GM12878 (cell line): Measurements from ENCODE around the gene RAP1GDS1. TPM values are rescaled to one million over a fixed set of nuclear protein-coding genes. Genes with fewer than 3 reads are reported as not detected.

Experiments used
- ATAC-seq: fragments of 200-7000 bp; cut with Tn5 transposase; 3 replicates; pipeline ENCODE4 v1.9.1; 2020; ENCODE audit warnings: mild to moderate bottlenecking, moderate library complexity
- BruUV-seq: library from RNA; stranded (reverse); fragments of 400-500 nt; replicated peaks from 2 replicates; lab custom pipeline; 2021; lab: Mats Ljungman, UMichigan
- CTCF ChIA-PET: fragments of 300-600 bp; sonication (Branson Sonifier 250); formaldehyde crosslinking; extraction: SDS; loops from one replicate; lab custom pipeline; 2021; ENCODE audit warnings: inconsistent platforms; lab: Yijun Ruan, JAX
- POLR2A ChIA-PET: fragments of 350-600 bp; formaldehyde crosslinking; extraction: SDS; loops from one replicate; lab custom pipeline; 2021; ENCODE audit warnings: inconsistent platforms; lab: Charles Lee
- RAD21 ChIA-PET: fragments of 300-600 bp; sonication (Branson Sonifier 250); formaldehyde crosslinking; loops from one replicate; lab custom pipeline; 2023; ENCODE audit warnings: antibody characterized with exemption; ENCODE audit not compliant: unreplicated experiment; lab: Charles Lee
- SMC1A ChIA-PET: fragments of 300-600 bp; sonication (Branson Sonifier 250); formaldehyde crosslinking; loops from one replicate; lab custom pipeline; 2023; ENCODE audit not compliant: unreplicated experiment, uncharacterized antibody; lab: Charles Lee
- DNase-seq: peaks from one replicate; pipeline ENCODE4 v3.0.0-alpha.2; 2011; ENCODE audit warnings: low read depth, low spot score
- FAIRE-seq: peaks from 3 replicates; lab custom pipeline; 2011; peaks lifted over from hg19 to GRCh38; lab: Jason Lieb, UNC
- H2AFZ ChIP-seq: 2 replicates; pipeline ENCODE4 v1.6.0; 2011; ENCODE audit warnings: low read depth, low read length, control low read depth; ENCODE audit not compliant: control insufficient read depth
- H3K27ac ChIP-seq: 2 replicates; pipeline ENCODE4 v1.5.1; 2011; ENCODE audit warnings: control low read depth; ENCODE audit not compliant: control insufficient read depth, insufficient read depth
- H3K27me3 ChIP-seq, 2 experiments: replicated peaks in 1 of 2; 2 replicates each; pipeline versions ENCODE4 v1.6.0 to v1.6.1; 2011; ENCODE audit warnings: low read length in 1 of 2; ENCODE audit not compliant: control insufficient read depth in 2 of 2, insufficient read depth in 2 of 2
- H3K36me3 ChIP-seq, 2 experiments: 2 replicates each; pipeline ENCODE4 v1.5.1; 2011; ENCODE audit warnings: low read length in 1 of 2; ENCODE audit not compliant: control insufficient read depth in 2 of 2, insufficient read depth in 2 of 2
- H3K4me1 ChIP-seq: 2 replicates; pipeline ENCODE4 v1.6.1; 2011; ENCODE audit warnings: mild to moderate bottlenecking, low read length, moderate library complexity, mixed read lengths; ENCODE audit not compliant: control insufficient read depth, insufficient read depth
- H3K4me2 ChIP-seq: 2 replicates; pipeline ENCODE4 v1.6.0; 2011; ENCODE audit warnings: control low read depth; ENCODE audit not compliant: control insufficient read depth, insufficient read depth
- H3K4me3 ChIP-seq: fragments of 200-600 bp; sonication (generic); 2 replicates; pipeline ENCODE4 v1.5.1; 2016
- H3K79me2 ChIP-seq: 2 replicates; pipeline ENCODE4 v1.6.0; 2011; ENCODE audit warnings: low read length; ENCODE audit not compliant: control insufficient read depth, insufficient read depth
- H3K9ac ChIP-seq: 2 replicates; pipeline ENCODE4 v1.8.0; 2011; ENCODE audit warnings: low read length, control low read depth, mixed read lengths; ENCODE audit not compliant: control insufficient read depth, insufficient read depth
- H3K9me3 ChIP-seq: replicated peaks from 3 replicates; pipeline ENCODE4 v1.5.1; 2011; ENCODE audit warnings: mild to moderate bottlenecking, low read length; ENCODE audit not compliant: control insufficient read depth, insufficient read depth
- H4K20me1 ChIP-seq: 2 replicates; pipeline ENCODE4 v1.6.0; 2011; ENCODE audit not compliant: control insufficient read depth, insufficient read depth
- BHLHE40 ChIP-seq, 2 experiments: fragments of 450-650 bp in 1 of 2; IDR thresholded peaks; 2 replicates each; pipeline ENCODE4 v1.6.1; 2011 to 2017; ENCODE audit warnings: low read depth in 2 of 2, borderline replicate concordance in 1 of 2, improper control_type of control experiment in 1 of 2, low read length in 1 of 2, mild to moderate bottlenecking in 1 of 2
- BRCA1 ChIP-seq: IDR thresholded peaks from 2 replicates; pipeline ENCODE4 v1.6.1; 2011; ENCODE audit warnings: low read depth, low read length, improper control_type of control experiment
- CREB1 ChIP-seq: IDR thresholded peaks from 2 replicates; pipeline ENCODE4 v1.6.1; 2012; ENCODE audit warnings: low read depth, mild to moderate bottlenecking, inconsistent platforms
- ESRRA ChIP-seq: IDR thresholded peaks from 2 replicates; pipeline ENCODE4 v1.6.1; 2012; ENCODE audit warnings: mild to moderate bottlenecking, low read length, improper control_type of control experiment
- IKZF2 ChIP-seq, 2 experiments: fragments of 450-650 bp; IDR thresholded peaks; 2 replicates each; pipeline ENCODE4 v1.6.1; 2017; ENCODE audit warnings: mild to moderate bottlenecking in 2 of 2, moderate library complexity in 2 of 2
- IRF4 ChIP-seq: IDR thresholded peaks from 2 replicates; pipeline ENCODE4 v1.6.1; 2011; ENCODE audit warnings: low read depth, low read length
- LARP7 ChIP-seq: fragments of 450-650 bp; IDR thresholded peaks from 2 replicates; pipeline ENCODE4 v1.6.1; 2017; ENCODE audit warnings: mild to moderate bottlenecking
- SMARCA5 ChIP-seq: fragments of 450-650 bp; IDR thresholded peaks from 2 replicates; pipeline ENCODE4 v1.6.1; 2017; ENCODE audit warnings: mild to moderate bottlenecking
- SUPT20H ChIP-seq: IDR thresholded peaks from 2 replicates; pipeline ENCODE4 v1.6.1; 2011; ENCODE audit warnings: low read depth, mild to moderate bottlenecking, low read length, moderate library complexity, borderline replicate concordance; ENCODE audit not compliant: control insufficient read depth
- TARDBP ChIP-seq: IDR thresholded peaks from 2 replicates; pipeline ENCODE4 v1.6.1; 2016; ENCODE audit warnings: borderline replicate concordance
- ZNF274 ChIP-seq: IDR thresholded peaks from one replicate; pipeline ENCODE4 v1.8.0; 2011; ENCODE audit not compliant: insufficient read length, insufficient read depth
- in situ Hi-C: fragments of 300-500 bp; cut with MboI; formaldehyde crosslinking; loops from 9 replicates; pipeline ENCODE4 v1.14.3; 2018; ENCODE audit warnings: mixed read lengths
- intact Hi-C: fragments of 100-400 bp; cut with micrococcal nuclease; formaldehyde crosslinking; loops from one replicate; pipeline ENCODE4 v1.14.2; 2022; ENCODE audit not compliant: unreplicated experiment
- polyA plus RNA-seq, 11 experiments: library from polyadenylated mRNA; depleted of rRNA in 4 of 11; unstranded in 6 of 11; stranded (reverse) in 5 of 11; fragments of >200 nt; fragmentation: Nextera tagmentation in 4 of 11; fragmentation: Illumina TruSeq in 1 of 11; extraction: Ambion mirVana in 4 of 11; extraction: Trizol in 1 of 11; gene quantifications; 1 replicate in 1 of 11; 2 replicates in 10 of 11; pipeline versions ENCODE4 v1.2.1 to v1.2.3, GENCODE V29; 2011 to 2016; ENCODE audit warnings: inconsistent platforms in 2 of 11, missing spikeins in 2 of 11, low read depth in 1 of 11
- total RNA-seq, 4 experiments: library from RNA; depleted of rRNA in 3 of 4; stranded (reverse); fragments of >200 nt in 3 of 4; fragmentation: Illumina TruSeq in 1 of 4; extraction: Trizol in 1 of 4; gene quantifications; 2 replicates each; pipeline versions ENCODE4 v1.2.1 to v1.2.3, GENCODE V29; 2013 to 2021
- TF ChIP-seq, protein P1 (sequence below): IDR thresholded peaks from 2 replicates; pipeline ENCODE4 v1.6.1; 2012; ENCODE audit warnings: mild to moderate bottlenecking, low read depth, low read length
- TF ChIP-seq, protein P2 (sequence below): fragments of 450-650 bp; formaldehyde crosslinking; IDR thresholded peaks from 2 replicates; pipeline ENCODE4 v1.4.0; 2020; ENCODE audit warnings: mild to moderate bottlenecking, moderate library complexity

Gene RAP1GDS1
- total and polyA plus RNA-seq, 10 of the 15 experiments (the other 5 are each of a cell fraction or from before 2014, with no cell fraction given): 12.0 to 30.5 (median 20.7) TPM

DNA sequence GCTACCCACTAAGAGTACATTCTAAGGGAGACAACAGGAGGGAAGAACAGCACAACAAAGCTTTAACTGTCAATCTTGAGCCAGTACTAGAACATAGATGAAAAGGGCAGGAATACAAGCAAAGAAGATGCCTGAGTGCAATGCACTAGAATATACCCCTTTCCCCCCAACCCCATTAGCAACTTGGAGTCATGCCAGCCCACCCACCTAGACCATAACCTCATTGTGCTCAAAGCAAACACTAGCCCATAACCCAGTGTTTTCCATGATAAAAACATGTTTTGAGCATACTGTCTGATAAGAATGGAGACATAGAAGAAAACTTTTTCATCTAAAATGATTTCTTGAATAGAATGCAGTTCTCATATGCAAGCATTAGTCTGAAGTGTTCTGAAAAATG is 183.2 kb downstream of the RAP1GDS1 start:
- POLR2A ChIA-PET: no interaction called here
- no peak for TF ChIP-seq BRCA1
- no peak for TF ChIP-seq SUPT20H
- TF ChIP-seq ZNF274: no peak
- TF ChIP-seq CREB1: no peak
- no peak for TF ChIP-seq BHLHE40 (IDR thresholded peaks at IDR 0.05; ENCODE audit: borderline replicate concordance in 1 of 2, low read depth in 2 of 2, low read length in 1 of 2)
- TF ChIP-seq IRF4: no peak
- TF ChIP-seq, protein P1, sequence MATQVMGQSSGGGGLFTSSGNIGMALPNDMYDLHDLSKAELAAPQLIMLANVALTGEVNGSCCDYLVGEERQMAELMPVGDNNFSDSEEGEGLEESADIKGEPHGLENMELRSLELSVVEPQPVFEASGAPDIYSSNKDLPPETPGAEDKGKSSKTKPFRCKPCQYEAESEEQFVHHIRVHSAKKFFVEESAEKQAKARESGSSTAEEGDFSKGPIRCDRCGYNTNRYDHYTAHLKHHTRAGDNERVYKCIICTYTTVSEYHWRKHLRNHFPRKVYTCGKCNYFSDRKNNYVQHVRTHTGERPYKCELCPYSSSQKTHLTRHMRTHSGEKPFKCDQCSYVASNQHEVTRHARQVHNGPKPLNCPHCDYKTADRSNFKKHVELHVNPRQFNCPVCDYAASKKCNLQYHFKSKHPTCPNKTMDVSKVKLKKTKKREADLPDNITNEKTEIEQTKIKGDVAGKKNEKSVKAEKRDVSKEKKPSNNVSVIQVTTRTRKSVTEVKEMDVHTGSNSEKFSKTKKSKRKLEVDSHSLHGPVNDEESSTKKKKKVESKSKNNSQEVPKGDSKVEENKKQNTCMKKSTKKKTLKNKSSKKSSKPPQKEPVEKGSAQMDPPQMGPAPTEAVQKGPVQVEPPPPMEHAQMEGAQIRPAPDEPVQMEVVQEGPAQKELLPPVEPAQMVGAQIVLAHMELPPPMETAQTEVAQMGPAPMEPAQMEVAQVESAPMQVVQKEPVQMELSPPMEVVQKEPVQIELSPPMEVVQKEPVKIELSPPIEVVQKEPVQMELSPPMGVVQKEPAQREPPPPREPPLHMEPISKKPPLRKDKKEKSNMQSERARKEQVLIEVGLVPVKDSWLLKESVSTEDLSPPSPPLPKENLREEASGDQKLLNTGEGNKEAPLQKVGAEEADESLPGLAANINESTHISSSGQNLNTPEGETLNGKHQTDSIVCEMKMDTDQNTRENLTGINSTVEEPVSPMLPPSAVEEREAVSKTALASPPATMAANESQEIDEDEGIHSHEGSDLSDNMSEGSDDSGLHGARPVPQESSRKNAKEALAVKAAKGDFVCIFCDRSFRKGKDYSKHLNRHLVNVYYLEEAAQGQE: no peak
- no peak for TF ChIP-seq LARP7
- TF ChIP-seq SMARCA5: no peak
- TF ChIP-seq, protein P2, sequence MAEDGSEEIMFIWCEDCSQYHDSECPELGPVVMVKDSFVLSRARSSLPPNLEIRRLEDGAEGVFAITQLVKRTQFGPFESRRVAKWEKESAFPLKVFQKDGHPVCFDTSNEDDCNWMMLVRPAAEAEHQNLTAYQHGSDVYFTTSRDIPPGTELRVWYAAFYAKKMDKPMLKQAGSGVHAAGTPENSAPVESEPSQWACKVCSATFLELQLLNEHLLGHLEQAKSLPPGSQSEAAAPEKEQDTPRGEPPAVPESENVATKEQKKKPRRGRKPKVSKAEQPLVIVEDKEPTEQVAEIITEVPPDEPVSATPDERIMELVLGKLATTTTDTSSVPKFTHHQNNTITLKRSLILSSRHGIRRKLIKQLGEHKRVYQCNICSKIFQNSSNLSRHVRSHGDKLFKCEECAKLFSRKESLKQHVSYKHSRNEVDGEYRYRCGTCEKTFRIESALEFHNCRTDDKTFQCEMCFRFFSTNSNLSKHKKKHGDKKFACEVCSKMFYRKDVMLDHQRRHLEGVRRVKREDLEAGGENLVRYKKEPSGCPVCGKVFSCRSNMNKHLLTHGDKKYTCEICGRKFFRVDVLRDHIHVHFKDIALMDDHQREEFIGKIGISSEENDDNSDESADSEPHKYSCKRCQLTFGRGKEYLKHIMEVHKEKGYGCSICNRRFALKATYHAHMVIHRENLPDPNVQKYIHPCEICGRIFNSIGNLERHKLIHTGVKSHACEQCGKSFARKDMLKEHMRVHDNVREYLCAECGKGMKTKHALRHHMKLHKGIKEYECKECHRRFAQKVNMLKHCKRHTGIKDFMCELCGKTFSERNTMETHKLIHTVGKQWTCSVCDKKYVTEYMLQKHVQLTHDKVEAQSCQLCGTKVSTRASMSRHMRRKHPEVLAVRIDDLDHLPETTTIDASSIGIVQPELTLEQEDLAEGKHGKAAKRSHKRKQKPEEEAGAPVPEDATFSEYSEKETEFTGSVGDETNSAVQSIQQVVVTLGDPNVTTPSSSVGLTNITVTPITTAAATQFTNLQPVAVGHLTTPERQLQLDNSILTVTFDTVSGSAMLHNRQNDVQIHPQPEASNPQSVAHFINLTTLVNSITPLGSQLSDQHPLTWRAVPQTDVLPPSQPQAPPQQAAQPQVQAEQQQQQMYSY (CRISPR knock-in tag): no peak
- no peak for TF ChIP-seq IKZF2 (IDR thresholded peaks at IDR 0.05)
- TF ChIP-seq TARDBP: no peak
- TF ChIP-seq ESRRA: no peak

More for the DNA sequence above, 183.2 kb downstream of the RAP1GDS1 start:
- Histone ChIP-seq H3K27me3 (no peaks in the 10 kb centered on the region), H3K4me2 (no peak overlapping the region), H3K4me1 (peaks cover 17% of the 10 kb centered on the region), H3K9me3 (no peaks in the 10 kb centered on the region), H3K27ac (no peak overlapping the region), H3K36me3 (no peaks in the 10 kb centered on the region; a peak in 2 of 4 replicates), H3K4me3 (no peak overlapping the region), H4K20me1 (no peaks in the 10 kb centered on the region), H3K79me2 (no peaks in the 10 kb centered on the region), H3K9ac (no peak overlapping the region), H2AFZ (no peak overlapping the region)
- CTCF ChIA-PET: interaction anchor here (0.6 kb wide), 1 partner anchor 16 kb away, joined by 3 read pairs; no protein-coding TSS in a partner anchor
- no TSS peak for BruUV-seq
- in situ Hi-C loops (no loop called here), intact Hi-C loops (no loop called here)
- ATAC-seq: no peak
- RAD21 ChIA-PET: no interaction called here
- SMC1A ChIA-PET: interaction anchor here (2.2 kb wide), 1 partner anchor 612 kb away, joined by 5 read pairs; no protein-coding TSS in a partner anchor
- no peak for DNase-seq
- no peak for FAIRE-seq
